ENCODE measurements around the gene CFAP157. TPM values are rescaled to one million over a fixed set of nuclear protein-coding genes. Genes with fewer than 3 reads are reported as not detected.
"Not testable (repeated sequence)": the region's sequence is repeated elsewhere in the genome, so short reads cannot be mapped to it uniquely, and the experiment has no call there.

CFAP157 gene
- total RNA-seq, 1 donor from 2014 or later: not detected

- no peaks in the 10 kb centered on the region for H3K36me3 ChIP-seq
- peak overlapping the region in 1 of 2 donors; percentile 6 for H3K4me3 ChIP-seq
- H3K27ac ChIP-seq: no peak overlapping the region
- no peaks in the 10 kb centered on the region for H3K9me3 ChIP-seq
- peaks cover 5% of the 10 kb centered on the region for H3K27me3 ChIP-seq
- intact Hi-C loops (cut with DNase I): no loop called here
- peaks cover 14% of the 10 kb centered on the region for H3K4me1 ChIP-seq
- TF ChIP-seq, protein P1, sequence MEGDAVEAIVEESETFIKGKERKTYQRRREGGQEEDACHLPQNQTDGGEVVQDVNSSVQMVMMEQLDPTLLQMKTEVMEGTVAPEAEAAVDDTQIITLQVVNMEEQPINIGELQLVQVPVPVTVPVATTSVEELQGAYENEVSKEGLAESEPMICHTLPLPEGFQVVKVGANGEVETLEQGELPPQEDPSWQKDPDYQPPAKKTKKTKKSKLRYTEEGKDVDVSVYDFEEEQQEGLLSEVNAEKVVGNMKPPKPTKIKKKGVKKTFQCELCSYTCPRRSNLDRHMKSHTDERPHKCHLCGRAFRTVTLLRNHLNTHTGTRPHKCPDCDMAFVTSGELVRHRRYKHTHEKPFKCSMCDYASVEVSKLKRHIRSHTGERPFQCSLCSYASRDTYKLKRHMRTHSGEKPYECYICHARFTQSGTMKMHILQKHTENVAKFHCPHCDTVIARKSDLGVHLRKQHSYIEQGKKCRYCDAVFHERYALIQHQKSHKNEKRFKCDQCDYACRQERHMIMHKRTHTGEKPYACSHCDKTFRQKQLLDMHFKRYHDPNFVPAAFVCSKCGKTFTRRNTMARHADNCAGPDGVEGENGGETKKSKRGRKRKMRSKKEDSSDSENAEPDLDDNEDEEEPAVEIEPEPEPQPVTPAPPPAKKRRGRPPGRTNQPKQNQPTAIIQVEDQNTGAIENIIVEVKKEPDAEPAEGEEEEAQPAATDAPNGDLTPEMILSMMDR (IDR thresholded peaks at IDR 0.05): no peak
- no peak for TF ChIP-seq POLR2AphosphoS5 (IDR thresholded peaks at IDR 0.05; ENCODE audit: insufficient read depth in 1 of 2, low read depth in 1 of 2)
- TF ChIP-seq POLR2A (IDR thresholded peaks at IDR 0.05): no peak
- DNase-seq (ENCODE audit: extremely low spot score in 2 of 2): no peak
These were observed 48.6 kb downstream of the CFAP157 start for GRCh38 chr9:127755061-127756060.

- Histone ChIP-seq H3K4me1 (peaks cover 14% of the 10 kb centered on the region), H3K36me3 (no peaks in the 10 kb centered on the region), H3K27ac (no peak overlapping the region), H3K9me3 (no peaks in the 10 kb centered on the region), H3K4me3 (no peak overlapping the region), H3K27me3 (peaks cover 5% of the 10 kb centered on the region)
- TF ChIP-seq POLR2AphosphoS5 (IDR thresholded peaks at IDR 0.05; ENCODE audit: insufficient read depth in 1 of 2, low read depth in 1 of 2) (no peak), POLR2A (IDR thresholded peaks at IDR 0.05) (no peak)
- TF ChIP-seq, protein P1 (IDR thresholded peaks at IDR 0.05): no peak
- intact Hi-C loops (cut with DNase I): no loop called here
- DNase-seq (ENCODE audit: extremely low spot score in 2 of 2): no peak
These were observed 49.4 kb downstream of the CFAP157 start for GRCh38 chr9:127756233-127756632.

GRCh38 chr9:127756776-127757175 is 50.0 kb downstream of the CFAP157 start:
- intact Hi-C loops (cut with DNase I); DNase-seq (ENCODE audit: extremely low spot score in 2 of 2); H3K4me3 ChIP-seq; H3K27ac ChIP-seq; H3K27me3 ChIP-seq; H3K36me3 ChIP-seq; H3K9me3 ChIP-seq: not testable (repeated sequence)
- peaks cover 15% of the 10 kb centered on the region for H3K4me1 ChIP-seq

DNA sequence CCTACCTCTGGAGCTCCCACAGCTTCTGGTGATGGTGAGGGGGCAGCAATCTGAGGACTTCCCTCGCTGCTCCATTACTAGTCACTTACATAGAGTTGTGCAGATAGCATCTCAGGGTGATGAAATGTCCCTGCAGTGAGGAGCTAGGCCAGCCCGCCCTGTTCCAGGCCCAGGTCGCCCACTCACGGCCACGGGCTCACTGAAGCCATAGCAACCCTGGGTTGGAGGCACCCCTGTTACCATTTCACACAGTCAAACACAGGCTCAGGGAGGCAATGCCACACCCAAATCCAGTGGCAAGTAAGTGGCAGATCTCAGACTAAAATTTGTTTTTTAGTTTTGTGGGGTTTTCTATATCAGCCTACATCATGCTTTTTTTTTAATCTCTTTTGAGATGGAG is 52.1 kb downstream of the CFAP157 start:
- no peak for DNase-seq (ENCODE audit: extremely low spot score in 2 of 2)
- Histone ChIP-seq H3K36me3 (no peaks in the 10 kb centered on the region), H3K27me3 (peaks cover 5% of the 10 kb centered on the region), H3K4me1 (peaks cover 20% of the 10 kb centered on the region), H3K9me3 (no peaks in the 10 kb centered on the region), H3K4me3 (no peak overlapping the region), H3K27ac (no peak overlapping the region)
- intact Hi-C loops (cut with DNase I): no loop called here
- TF ChIP-seq POLR2A (IDR thresholded peaks at IDR 0.05) (no peak), POLR2AphosphoS5 (IDR thresholded peaks at IDR 0.05; ENCODE audit: insufficient read depth in 1 of 2, low read depth in 1 of 2) (no peak)
- TF ChIP-seq, protein P1 (IDR thresholded peaks at IDR 0.05): no peak

DNA sequence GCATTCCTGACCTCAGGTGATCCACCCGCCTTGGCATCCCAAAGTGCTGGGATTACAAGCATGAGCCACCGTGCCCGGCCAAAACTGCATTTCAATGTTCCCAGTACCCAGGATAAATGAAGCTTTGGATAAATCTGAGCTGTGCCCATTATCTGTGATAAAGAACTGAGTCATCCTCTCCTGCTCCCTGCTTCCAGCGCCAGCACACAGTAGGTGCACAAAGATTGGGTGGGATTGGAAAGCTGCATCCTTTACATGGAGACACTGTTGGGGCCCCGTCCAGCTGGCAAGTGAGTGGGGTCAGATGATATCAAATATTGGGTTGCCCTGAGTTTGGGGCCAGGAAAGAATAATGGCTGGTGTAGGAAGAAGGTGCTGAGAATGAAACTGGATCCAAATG is 54.3 kb downstream of the CFAP157 start:
- TF ChIP-seq POLR2A (IDR thresholded peaks at IDR 0.05): no peak
- TF ChIP-seq, protein P1 (IDR thresholded peaks at IDR 0.05): no peak
- no peak for TF ChIP-seq POLR2AphosphoS5 (IDR thresholded peaks at IDR 0.05; ENCODE audit: insufficient read depth in 1 of 2, low read depth in 1 of 2)
- intact Hi-C loops (cut with DNase I): no loop called here
- H3K27ac ChIP-seq: no peak overlapping the region
- no peak for DNase-seq (ENCODE audit: extremely low spot score in 2 of 2)
- H3K4me3 ChIP-seq: no peak overlapping the region
- no peaks in the 10 kb centered on the region for H3K27me3 ChIP-seq
- H3K4me1 ChIP-seq: peaks cover 6% of the 10 kb centered on the region
- no peaks in the 10 kb centered on the region for H3K9me3 ChIP-seq
- H3K36me3 ChIP-seq: no peaks in the 10 kb centered on the region

Measured in vagina (tissue), 2 donors.